HG03460 (cell line): ENCODE measurements around the gene MMD.
A peak's percentile ranks its signal among the peaks of the same experiment; 100 is the strongest.
"Not testable (repeated sequence)": the region's sequence is repeated elsewhere in the genome, so short reads cannot be mapped to it uniquely, and the experiment has no call there.

Experiments
- ATAC-seq: cut with Tn5 transposase; IDR thresholded peaks from one replicate; pipeline ENCODE4 v1.9.1; 2021; ENCODE audit not compliant: unreplicated experiment

Gene MMD

DNA sequence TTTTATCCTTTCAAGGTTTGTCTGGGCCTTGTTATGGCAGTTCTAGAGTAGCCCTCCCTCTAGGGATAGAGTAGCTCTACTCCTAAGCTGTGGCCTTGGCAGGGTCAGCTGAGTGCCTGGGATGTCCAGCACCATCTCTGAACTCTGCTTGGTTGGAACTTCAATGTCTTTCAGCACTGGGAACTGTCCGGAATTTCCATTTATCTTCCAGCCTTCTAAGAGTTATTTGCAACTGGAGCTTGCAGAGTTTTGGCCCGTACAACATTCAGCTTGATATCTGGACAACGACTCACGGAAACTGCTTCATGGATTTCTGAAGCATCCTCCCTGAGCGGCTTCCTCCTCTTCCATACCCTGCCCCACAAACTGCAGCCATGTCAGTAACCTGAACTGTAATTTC lies 22.9 kb downstream of the MMD start:
- no peak for ATAC-seq

DNA sequence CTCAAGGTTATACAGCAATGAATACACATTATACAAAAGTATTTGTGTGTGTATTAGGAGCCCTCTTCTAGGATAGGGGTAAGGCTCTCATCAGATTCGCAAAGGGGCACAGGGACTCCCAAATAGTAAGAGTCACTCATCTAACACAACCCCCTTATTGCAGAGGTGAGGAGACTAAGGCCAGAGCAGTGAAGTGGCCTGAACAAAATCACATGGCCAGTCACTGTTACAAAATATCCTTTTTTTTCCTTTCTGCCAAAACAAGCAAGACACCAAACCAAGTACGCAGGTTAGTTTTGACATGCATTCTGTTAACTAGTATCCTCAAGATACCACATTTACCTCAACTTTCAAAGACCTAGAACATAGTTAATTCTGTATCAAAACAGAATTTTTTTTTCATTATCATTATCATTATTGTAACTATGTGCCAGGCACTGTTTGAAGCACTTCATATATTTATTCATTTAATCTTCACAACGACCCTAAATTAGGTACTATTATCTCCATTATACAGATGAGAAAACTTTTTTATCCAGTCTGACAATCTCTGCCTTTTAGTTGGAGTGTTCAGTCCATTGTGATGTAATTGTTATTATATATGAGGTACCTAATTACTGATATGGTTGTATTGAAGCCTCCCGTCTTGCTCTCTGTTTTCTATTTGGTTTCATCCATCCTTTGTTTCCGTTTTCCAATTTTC lies 25.7 kb downstream of the MMD start:
- ATAC-seq, result no peak

DNA sequence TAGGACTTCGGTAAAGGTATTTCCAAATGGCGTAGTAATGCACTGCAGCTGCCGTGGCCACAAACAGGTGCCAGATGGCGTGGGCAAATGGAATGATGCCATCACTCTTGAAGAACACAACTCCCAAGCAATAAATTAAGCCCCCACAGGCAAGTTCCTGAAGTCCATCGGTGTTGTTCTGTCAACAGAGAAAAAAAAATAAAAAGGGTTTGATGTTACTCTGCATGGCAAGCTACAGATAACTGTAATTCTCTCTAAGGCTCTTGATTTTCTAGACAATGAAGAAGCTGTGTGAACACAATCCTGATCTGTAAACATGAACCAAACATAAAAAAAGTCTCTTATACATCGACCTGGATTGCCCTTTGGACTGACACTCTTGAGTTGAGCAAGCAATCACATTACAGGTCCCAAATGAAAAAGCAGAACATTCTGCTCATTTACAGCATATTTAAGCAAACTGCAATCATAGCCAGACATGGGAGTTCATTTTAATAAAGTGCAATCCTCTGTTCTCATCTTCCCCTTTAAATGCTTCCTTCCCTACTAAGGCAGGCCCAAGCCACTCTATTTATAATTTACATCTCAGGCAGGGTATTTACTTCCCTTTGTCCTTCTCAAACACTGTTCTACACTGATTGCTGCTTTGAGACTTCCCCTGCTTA lies 27.1 kb downstream of the MMD start:
- ATAC-seq, result no peak

DNA sequence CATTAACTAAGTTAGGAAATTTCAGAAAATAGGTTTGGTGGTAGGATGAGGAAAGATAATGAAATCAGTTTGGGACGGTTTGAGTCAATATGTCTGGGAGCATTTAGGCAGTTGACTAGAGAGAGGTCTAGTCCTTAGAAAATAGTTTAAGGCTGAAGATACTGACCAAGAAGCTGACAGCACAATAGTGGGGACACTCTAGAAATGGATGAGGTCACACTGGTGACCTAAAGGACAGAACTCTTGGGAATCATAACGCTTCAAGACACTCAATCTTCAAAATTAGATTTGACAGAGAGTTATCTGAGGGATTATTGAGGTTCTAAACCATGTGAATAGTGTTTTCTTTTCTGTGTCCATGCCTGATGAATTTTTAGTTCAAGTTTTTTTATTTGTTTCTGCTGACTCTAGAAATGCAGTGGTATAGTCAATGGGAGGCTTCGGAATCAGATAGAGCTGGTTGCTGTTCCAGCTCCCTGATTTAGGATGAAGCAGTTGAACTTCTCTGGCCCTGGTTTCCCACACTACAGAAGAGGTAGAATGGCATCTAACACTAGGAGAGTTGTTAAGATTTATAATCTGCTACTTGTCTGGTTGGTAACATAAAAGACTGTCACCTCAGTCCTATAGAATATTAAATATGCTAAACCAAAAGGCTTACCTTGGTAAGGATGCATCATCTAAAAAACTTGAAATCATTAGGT lies 29.7 kb downstream of the MMD start:
- no peak for ATAC-seq

DNA sequence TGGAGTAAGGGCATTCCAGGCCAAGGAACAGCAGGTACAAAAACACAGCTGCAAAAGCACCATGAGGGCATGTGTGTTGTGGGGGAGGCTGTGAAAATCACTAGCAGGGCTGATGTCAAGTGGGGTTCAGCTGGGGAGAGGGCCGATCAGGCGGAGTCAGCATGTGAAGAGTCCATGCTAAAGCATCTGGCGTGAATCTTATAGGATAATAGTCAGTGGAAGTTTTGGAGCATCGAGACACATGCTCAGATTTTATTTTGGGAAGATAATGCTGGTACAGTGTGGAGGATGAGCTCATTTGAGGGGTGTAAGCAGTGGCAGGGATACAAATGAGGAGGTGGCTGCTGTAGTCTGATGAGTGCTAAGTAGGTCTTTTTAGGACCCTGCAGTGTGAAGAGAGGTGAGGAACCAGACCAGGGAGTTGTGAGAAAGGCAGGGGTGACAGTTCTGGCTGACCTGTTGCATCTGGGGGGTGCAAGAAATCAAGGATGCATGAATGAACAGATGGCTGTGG lies 30.3 kb downstream of the MMD start:
- no peak for ATAC-seq

DNA sequence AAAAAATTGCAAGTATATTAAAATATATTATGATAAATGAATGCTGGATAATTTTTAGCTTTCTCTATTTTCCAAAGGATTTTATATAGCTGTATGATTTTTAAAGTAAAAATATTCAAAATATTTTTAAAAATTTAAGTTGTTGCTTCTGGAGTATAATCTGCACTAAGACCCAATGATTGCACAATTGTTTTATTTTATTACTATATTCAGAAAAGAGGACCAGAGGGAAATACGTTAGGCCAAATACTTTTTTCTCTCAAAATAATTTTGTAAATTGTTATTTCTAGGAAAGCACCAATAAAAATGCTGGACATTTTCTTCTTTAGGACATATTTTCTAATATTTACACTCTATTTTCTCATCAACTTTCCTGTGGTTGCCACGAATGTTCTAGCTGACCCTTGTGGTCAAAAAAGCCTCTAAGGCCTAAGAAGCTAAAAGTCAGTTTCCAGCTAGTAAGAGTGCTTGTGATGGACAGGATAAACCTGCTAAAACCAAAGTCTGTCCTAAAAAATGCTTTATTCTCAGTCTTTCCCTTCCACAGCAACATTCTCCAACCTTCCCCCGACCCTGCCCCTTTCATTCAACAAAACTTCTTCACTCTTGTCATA lies 31.2 kb downstream of the MMD start:
- no peak for ATAC-seq

DNA sequence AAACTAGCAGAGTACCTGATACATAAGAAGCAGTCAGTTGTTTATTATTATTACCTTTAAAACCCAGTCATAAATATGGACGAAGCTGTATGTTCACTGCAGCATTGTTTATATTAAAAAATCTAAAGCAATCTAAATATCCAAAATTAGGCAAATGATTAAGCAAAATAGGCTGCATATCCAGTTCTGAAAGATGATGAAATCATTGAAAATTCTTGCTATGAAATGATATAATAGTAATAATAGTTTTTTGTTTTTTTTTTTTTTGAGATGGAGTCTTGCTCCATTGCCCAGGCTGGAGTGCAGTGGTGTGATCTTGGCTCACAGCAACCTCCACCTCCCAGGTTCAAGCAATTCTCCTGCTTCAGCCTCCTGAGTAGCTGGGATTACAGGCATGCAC lies 31.9 kb downstream of the MMD start:
- not testable (repeated sequence) for ATAC-seq

DNA sequence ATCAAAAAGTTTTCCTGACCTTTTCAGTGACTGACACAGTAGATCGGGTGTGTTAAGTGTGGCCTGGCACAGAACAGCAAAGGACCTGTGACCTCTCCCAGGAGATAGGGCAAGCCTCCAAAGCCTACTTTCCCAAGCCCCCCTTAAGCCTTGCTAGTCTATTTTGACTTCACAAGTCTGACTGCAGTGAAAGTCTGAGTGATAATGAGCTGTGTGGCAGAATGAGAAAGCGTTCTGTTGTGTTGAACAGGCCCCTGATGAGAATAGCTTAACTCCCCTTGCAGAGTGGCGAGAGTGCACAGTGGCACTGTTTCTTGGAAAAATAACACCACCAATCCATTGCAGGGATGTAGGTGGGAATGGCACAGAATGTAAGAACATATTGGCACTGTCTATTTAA lies 32.8 kb downstream of the MMD start:
- ATAC-seq, result no peak

DNA sequence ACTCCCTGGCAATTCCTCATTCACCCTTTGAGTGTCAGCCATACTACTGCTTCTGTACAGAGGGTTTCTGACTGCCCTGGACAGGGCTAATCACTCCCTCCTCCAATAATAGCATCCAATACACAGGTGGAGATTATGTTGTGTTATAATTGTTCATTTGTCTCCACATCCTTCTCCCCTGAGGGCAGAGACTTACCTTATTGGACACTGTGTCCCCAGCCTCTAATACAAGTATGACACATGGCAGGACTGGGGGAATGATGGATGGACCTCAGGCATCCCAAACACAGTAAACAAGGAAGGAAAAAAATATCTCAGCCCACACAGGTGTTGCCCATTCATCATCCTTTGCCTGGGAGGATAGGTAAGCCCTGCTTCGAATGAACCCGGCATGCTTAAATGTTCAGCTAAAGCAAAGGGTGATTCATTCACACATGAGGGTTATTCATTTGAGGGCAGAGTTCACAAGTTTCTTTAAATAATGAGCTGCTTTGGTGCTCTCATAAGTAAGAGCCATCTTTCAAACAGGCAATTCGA lies 34.8 kb downstream of the MMD start:
- ATAC-seq, result no peak

DNA sequence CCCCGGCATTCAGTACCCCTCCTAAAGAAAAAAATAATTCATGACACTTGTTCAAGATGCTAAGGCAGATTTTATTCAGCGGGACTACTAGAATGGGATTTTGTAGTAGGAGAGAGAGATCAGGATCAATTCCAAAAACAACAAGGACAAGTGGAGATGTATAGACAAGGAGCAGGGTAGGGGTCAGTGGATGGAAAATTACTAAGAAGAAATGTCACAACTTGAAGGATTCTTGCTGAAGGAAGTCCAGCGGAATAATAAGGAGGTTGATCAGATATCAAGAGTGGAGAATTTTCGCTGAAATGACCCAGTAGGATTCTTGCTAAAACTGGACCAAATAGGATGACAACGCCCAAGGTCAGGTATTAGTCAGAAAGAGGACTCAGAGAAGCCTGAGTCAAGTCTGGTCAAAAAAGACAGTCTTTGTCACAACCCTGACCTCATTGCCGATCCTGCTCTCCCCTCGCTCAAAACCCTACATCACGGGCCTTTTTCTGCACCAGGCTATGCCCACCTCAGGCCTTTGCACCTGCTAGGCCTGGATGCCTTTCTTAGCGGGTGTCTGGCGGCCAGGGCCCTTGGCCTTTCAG lies 36.9 kb downstream of the MMD start:
- ATAC-seq, result no peak

DNA sequence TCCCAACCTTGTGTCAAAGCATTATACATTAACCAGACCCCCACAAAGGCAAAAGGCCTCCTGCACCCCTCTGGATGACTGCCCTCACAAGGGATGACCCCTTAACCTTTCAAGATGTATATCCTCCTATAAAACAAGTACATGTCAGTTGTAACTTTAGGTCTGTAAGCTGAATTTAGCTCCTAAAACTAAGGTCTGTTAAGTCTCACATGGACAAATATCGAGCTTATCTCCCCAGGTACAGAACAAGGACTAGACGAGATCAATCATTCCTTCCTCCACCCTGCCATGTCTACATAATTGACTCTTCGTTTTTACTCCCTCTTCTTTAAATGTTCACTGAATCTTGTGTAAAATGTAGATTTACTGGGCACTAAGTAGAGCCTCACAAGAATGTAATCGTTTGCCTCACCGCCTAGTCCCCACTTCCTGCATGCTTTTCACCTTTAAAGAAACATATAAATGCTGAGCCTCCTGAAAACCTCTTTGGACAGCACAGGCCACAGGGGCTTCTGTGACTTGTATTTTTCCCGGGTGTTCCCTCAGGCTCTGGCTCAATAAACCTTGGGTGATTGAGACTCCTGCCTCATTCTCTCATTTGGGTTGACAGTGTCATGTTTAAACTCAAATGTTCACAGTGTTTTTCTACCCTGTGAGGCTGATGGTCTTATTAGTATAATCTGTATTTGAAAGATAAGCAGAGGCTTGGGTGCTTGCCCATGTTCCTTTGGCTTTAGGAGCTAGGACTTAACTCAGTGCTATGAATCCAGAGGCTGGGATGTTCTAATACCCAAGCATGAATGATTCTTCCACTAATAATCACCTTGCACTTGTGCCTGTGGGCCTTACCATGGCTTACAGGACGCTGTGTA lies 37.6 kb downstream of the MMD start:
- ATAC-seq, result no peak

DNA sequence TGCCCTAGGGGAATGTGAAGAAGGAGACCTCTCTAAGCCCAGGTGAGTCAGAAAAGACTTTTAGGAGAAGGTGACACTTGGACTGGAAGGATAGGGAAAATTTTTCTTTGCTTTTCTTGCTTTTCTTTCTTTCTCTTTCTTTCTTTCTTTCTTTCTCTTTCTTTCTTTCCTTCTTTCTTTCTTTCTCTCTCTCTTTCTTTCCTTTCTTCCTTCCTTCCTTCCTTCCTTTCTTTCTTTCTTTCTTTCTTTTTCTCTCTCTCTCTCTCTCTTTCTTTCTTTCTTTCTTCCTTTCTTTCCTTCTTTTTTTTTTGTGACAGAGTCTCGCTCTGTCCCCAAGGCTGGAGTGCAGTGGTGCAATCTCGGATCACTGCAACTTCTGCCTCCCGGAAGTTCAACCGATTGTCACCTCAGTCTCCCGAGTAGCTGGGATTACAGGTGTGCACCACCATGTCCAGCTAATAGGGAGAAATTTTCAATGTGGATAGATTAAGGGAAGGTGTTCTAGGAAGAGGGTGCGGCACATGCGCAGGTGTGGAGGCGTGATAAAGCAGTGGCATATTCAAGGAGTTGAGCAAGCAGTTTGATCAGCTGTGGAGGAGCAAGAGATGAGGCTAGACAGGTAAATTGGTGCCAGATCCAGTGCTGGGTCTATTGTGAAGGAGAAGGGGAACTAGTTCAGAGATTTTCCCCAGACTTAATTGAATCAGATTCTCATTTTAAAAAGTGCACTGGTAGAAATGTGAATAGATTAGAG lies 40.4 kb downstream of the MMD start:
- ATAC-seq, result no peak

DNA sequence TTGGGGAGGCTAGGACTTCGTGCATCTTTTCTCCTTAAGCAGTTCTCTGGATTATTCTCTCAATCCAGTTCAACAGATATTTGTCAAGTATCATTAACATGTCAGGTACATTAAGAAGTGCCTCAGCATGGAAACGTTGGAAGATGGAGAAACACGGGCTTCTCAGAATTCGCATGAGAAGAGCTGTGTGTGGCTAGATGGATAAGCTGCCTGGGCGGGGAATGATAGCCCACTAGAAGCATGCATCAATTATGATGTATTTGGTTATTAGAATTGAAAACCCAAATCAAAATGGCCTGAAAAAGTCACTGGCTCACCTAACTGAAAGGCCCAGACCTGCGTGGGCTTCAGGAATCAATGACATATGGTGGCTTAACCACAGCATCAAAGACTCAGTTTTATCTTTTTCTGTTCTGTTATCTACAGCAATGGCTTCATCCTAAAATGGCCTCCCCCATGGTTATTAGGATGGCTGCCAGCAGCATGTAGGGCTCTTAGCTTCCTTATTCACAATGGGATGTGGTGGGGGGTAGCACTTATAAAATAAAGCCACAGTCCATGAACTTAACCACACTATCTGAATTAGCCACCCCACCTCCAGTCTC lies 43.9 kb downstream of the MMD start:
- ATAC-seq, result no peak

DNA sequence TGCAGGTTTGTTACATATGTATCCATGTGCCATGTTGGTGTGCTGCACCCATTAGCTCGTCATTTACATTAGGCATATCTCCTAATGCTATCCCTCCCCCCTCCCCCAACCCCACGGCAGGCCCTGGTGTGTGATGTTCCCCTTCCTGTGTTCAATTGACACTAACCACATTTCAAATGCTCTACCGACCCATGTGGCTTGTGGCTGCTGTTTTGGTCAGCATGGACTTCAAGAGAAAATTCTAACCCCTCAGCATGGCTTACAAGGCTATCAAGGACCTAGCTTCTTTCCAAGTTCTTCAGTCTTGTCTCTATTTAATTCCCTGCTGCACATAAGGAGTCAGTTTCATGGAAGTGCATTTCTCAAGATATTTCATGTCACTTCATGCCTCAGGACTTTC lies 52.9 kb downstream of the MMD start:
- ATAC-seq, result no peak

DNA sequence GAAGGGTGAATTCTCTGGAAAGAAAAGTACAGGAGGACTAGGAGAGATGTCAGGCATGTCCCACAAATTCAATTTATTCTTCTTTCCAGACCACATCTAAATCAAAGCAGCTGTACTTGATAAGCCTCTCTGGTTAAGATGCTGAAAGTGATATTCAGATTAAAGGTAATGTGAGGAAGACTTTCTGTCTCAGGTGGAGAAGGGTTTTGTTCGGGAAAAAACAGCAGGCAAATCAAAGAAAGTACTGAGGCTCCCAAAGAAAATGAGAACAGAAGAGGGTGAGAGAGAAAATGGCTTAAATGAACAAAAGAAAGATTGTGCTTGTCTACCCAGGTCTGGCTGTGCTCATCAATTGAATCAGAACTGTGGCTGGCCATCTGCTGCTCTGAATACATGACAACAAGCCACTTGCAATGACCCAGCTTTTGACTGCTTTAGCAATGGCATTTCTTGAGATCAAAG lies 55.6 kb downstream of the MMD start:
- ATAC-seq, result no peak

DNA sequence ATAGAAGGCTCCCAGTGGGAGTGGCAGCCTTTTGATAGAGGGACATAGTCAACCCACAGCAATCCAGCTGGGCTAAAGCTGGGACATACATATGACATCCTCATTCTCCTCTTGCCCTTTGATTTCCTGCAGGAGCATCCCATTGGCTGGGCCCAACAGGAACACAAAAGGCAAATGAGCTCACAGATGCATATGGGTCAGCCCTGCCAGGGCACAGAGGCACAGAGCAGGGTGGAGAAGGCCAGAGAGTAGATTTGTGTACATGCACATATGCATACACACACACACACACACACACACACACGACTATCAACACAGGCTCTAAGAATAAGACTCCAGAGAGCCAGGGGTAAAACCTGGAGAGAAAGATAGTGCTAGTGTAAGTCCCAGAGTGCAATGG lies 58.6 kb downstream of the MMD start:
- ATAC-seq, result no peak

DNA sequence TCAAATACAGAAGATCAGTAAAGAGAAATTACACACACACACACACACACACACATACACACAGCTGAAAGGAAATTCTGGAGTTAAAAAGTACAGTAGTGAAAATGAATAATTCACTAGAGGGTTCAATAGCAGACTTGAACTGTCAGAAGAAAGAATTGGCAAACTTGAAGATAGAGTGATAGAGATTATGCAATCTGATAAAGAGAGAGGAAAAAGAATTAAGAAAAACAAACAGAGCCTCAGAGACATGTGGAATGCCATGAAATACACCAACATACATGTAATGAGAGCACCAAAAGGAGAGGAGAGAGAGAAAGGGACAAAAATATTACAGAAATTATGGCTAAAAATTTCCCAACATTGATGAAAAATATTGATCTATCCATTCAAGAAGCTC lies 60.7 kb downstream of the MMD start:
- ATAC-seq, result no peak

DNA sequence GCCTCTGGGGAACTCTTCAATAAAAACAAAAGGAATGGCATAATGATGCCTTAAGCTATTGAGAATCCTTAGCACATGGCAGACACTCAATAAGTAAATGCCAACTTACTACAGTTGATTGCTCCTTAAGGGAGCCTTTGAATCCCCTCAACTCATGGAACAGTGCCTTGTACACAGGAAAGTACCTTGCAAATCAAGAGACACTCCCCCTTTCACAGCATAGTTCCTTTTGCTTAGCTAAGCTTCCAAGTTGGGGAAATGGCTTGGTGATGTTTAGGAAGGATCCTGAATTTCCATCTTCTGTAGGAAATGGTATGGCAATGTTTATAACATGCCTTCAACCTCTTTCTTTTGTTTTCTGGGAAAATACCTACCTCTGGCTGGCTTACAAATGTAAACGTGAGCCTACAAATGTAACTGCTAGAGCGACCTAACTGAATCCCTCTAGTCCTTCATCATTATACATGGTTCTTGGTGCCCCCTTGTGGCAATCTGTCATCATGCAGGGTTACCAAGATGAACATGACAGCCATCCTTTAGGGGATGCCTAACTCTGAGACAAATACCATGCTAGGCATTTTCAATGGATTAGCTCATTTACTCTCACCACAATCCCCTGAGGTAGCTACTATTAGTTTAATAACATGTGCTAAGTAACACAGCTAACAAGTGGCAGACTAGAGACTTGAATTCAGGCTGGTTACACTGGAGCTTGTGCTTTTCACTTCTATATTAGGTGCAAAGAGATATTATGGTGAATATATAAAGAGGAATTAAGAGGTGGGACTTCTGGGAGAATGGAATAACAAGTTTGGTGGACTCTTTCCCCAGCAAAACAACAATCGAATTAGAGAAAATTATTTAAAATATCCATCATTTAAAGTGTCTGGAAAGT lies 65.0 kb downstream of the MMD start:
- ATAC-seq, result peak; percentile 92
